Activated CD4-positive, alpha-beta memory T cell treated with anti-CD3 and anti-CD28 coated beads, Interleukin-2, amount 10 ng/mL, durations not matched to agents 7 days and 5 days (primary cell): ENCODE measurements around the gene PRPF8. TPM values are rescaled to one million over a fixed set of nuclear protein-coding genes. Genes with fewer than 3 reads are reported as not detected.

ENCODE experiments used
- CTCF ChIA-PET: fragments of 350-600 bp; sonication (Branson Sonifier 250); formaldehyde crosslinking; loops from one replicate; lab custom pipeline; 2021; ENCODE audit warnings: antibody characterized with exemption, inconsistent platforms; lab: Charles Lee
- POLR2A ChIA-PET: fragments of 350-600 bp; sonication (Branson Sonifier 250); formaldehyde crosslinking; loops from one replicate; lab custom pipeline; 2021; ENCODE audit warnings: antibody characterized with exemption; lab: Charles Lee
- DNase-seq: peaks from one replicate; pipeline ENCODE4 v3.0.0-alpha.2; 2020
- H3K27ac Mint-ChIP-seq: one replicate; pipeline ENCODE4 v1.8.0; 2021; ENCODE audit warnings: mild to moderate bottlenecking, mixed read lengths
- H3K27me3 Mint-ChIP-seq: one replicate; pipeline ENCODE4 v1.8.0; 2021; ENCODE audit warnings: mixed read lengths
- H3K36me3 Mint-ChIP-seq: one replicate; pipeline ENCODE4 v1.8.0; 2021; ENCODE audit warnings: low read depth, mixed read lengths
- H3K4me1 Mint-ChIP-seq: one replicate; pipeline ENCODE4 v1.8.0; 2021; ENCODE audit warnings: mixed read lengths
- H3K4me3 Mint-ChIP-seq: one replicate; pipeline ENCODE4 v1.8.0; 2021; ENCODE audit warnings: mild to moderate bottlenecking, mixed read lengths
- H3K9me3 Mint-ChIP-seq: one replicate; pipeline ENCODE4 v1.8.0; 2021; ENCODE audit warnings: mixed read lengths
- total RNA-seq, 2 experiments: library from RNA; stranded (reverse); gene quantifications; one replicate each; pipeline ENCODE4 v1.2.3, GENCODE V29; 2021

The PRPF8 gene
- total RNA-seq, 2 experiments from 2014 or later = 264 to 267 TPM

- H3K27ac Mint-ChIP-seq = no peak overlapping the region
- no peak overlapping the region for H3K4me3 Mint-ChIP-seq
- CTCF ChIA-PET = interaction anchor here (2.2 kb wide), 1 partner anchor 51 kb away, joined by 8 read pairs; no protein-coding TSS in a partner anchor
- H3K4me1 Mint-ChIP-seq = peaks cover 14% of the 10 kb centered on the region
- H3K9me3 Mint-ChIP-seq = no peaks in the 10 kb centered on the region
- no peaks in the 10 kb centered on the region for H3K36me3 Mint-ChIP-seq
- POLR2A ChIA-PET = no interaction called here
- DNase-seq = no peak
- peaks cover 29% of the 10 kb centered on the region for H3K27me3 Mint-ChIP-seq
These were observed 59.6 kb downstream of the PRPF8 start for GRCh38 chr17:1625053-1625452.

GRCh38 chr17:1624650-1625049 is 60.0 kb downstream of the PRPF8 start:
- Mint-ChIP-seq H3K36me3 (no peaks in the 10 kb centered on the region), H3K9me3 (no peaks in the 10 kb centered on the region), H3K4me1 (peaks cover 11% of the 10 kb centered on the region), H3K27ac (no peak overlapping the region), H3K4me3 (no peak overlapping the region), H3K27me3 (peaks cover 27% of the 10 kb centered on the region)
- CTCF ChIA-PET = interaction anchor here (2.2 kb wide), 1 partner anchor 50 kb away, joined by 8 read pairs; no protein-coding TSS in a partner anchor
- no peak for DNase-seq
- POLR2A ChIA-PET = no interaction called here

GRCh38 chr17:1623057-1623630 is 61.5 kb downstream of the PRPF8 start:
- ChIA-PET CTCF (no interaction called here), POLR2A (no interaction called here)
- peaks cover 26% of the 10 kb centered on the region for H3K27me3 Mint-ChIP-seq
- no peak for DNase-seq
- no peaks in the 10 kb centered on the region for H3K36me3 Mint-ChIP-seq
- H3K4me1 Mint-ChIP-seq = peaks cover 5% of the 10 kb centered on the region
- H3K27ac Mint-ChIP-seq = no peak overlapping the region
- H3K9me3 Mint-ChIP-seq = no peaks in the 10 kb centered on the region
- H3K4me3 Mint-ChIP-seq = no peak overlapping the region

GRCh38 chr17:1621273-1621954 is 63.3 kb downstream of the PRPF8 start:
- Mint-ChIP-seq H3K4me1 (peaks cover 5% of the 10 kb centered on the region), H3K27me3 (peaks cover 14% of the 10 kb centered on the region), H3K27ac (no peak overlapping the region), H3K9me3 (no peaks in the 10 kb centered on the region), H3K36me3 (no peaks in the 10 kb centered on the region), H3K4me3 (no peak overlapping the region)
- ChIA-PET CTCF (no interaction called here), POLR2A (no interaction called here)
- DNase-seq = no peak

GRCh38 chr17:1620486-1620885 is 64.2 kb downstream of the PRPF8 start:
- H3K27me3 Mint-ChIP-seq = peaks cover 4% of the 10 kb centered on the region
- ChIA-PET POLR2A (no interaction called here), CTCF (no interaction called here)
- DNase-seq = no peak
- H3K9me3 Mint-ChIP-seq = no peaks in the 10 kb centered on the region
- no peaks in the 10 kb centered on the region for H3K36me3 Mint-ChIP-seq
- H3K4me3 Mint-ChIP-seq = no peak overlapping the region
- peaks cover 5% of the 10 kb centered on the region for H3K4me1 Mint-ChIP-seq
- H3K27ac Mint-ChIP-seq = no peak overlapping the region

GRCh38 chr17:1617620-1618174 is 67.0 kb downstream of the PRPF8 start:
- Mint-ChIP-seq H3K27ac (no peak overlapping the region), H3K36me3 (no peaks in the 10 kb centered on the region), H3K27me3 (no peaks in the 10 kb centered on the region), H3K4me3 (no peak overlapping the region), H3K4me1 (peaks cover 7% of the 10 kb centered on the region), H3K9me3 (no peaks in the 10 kb centered on the region)
- DNase-seq = no peak
- POLR2A ChIA-PET = no interaction called here
- CTCF ChIA-PET = interaction anchor here (1.0 kb wide), 1 partner anchor 54 kb away, joined by 5 read pairs; no protein-coding TSS in a partner anchor

- POLR2A ChIA-PET = no interaction called here
- DNase-seq = no peak
- no peak overlapping the region for H3K4me3 Mint-ChIP-seq
- CTCF ChIA-PET = no interaction called here
- H3K27ac Mint-ChIP-seq = no peak overlapping the region
- peaks cover 7% of the 10 kb centered on the region for H3K4me1 Mint-ChIP-seq
- H3K27me3 Mint-ChIP-seq = no peaks in the 10 kb centered on the region
- no peaks in the 10 kb centered on the region for H3K36me3 Mint-ChIP-seq
- H3K9me3 Mint-ChIP-seq = no peaks in the 10 kb centered on the region
These were observed 68.6 kb downstream of the PRPF8 start for GRCh38 chr17:1616101-1616500.

- Mint-ChIP-seq H3K27ac (no peak overlapping the region), H3K27me3 (no peaks in the 10 kb centered on the region), H3K4me3 (no peak overlapping the region), H3K9me3 (no peaks in the 10 kb centered on the region), H3K36me3 (no peaks in the 10 kb centered on the region), H3K4me1 (peaks cover 9% of the 10 kb centered on the region)
- DNase-seq = no peak
- CTCF ChIA-PET = no interaction called here
- POLR2A ChIA-PET = no interaction called here
These were observed 72.3 kb downstream of the PRPF8 start for GRCh38 chr17:1612400-1612799.

GRCh38 chr17:1611715-1612114 is 73.0 kb downstream of the PRPF8 start:
- POLR2A ChIA-PET = no interaction called here
- H3K27ac Mint-ChIP-seq = no peak overlapping the region
- CTCF ChIA-PET = no interaction called here
- no peaks in the 10 kb centered on the region for H3K27me3 Mint-ChIP-seq
- peaks cover 13% of the 10 kb centered on the region for H3K4me1 Mint-ChIP-seq
- H3K9me3 Mint-ChIP-seq = no peaks in the 10 kb centered on the region
- no peaks in the 10 kb centered on the region for H3K36me3 Mint-ChIP-seq
- no peak for DNase-seq
- H3K4me3 Mint-ChIP-seq = no peak overlapping the region

GRCh38 chr17:1608676-1609075 is 76.0 kb downstream of the PRPF8 start:
- no peaks in the 10 kb centered on the region for H3K36me3 Mint-ChIP-seq
- H3K4me1 Mint-ChIP-seq = peaks cover 11% of the 10 kb centered on the region
- H3K9me3 Mint-ChIP-seq = no peaks in the 10 kb centered on the region
- ChIA-PET POLR2A (interaction anchor here (0.6 kb wide), 1 partner anchor 1166 kb away, joined by 4 read pairs; no protein-coding TSS in a partner anchor), CTCF (interaction anchor here (1.5 kb wide), 1 partner anchor 19 kb away, joined by 5 read pairs; no protein-coding TSS in a partner anchor)
- H3K27me3 Mint-ChIP-seq = no peaks in the 10 kb centered on the region
- no peak overlapping the region for H3K4me3 Mint-ChIP-seq
- no peak overlapping the region for H3K27ac Mint-ChIP-seq
- no peak for DNase-seq

GRCh38 chr17:1607971-1608320 is 76.7 kb downstream of the PRPF8 start:
- Mint-ChIP-seq H3K4me3 (no peak overlapping the region), H3K4me1 (peaks cover 11% of the 10 kb centered on the region), H3K36me3 (no peaks in the 10 kb centered on the region), H3K27me3 (no peaks in the 10 kb centered on the region), H3K9me3 (no peaks in the 10 kb centered on the region), H3K27ac (no peak overlapping the region)
- ChIA-PET POLR2A (interaction anchor here (1.1 kb wide), 2 partner anchors 22 to 42 kb away, joined by 3 read pairs; partner anchors contain the start of gene RILP), CTCF (interaction anchor here (1.5 kb wide), 1 partner anchor 18 kb away, joined by 5 read pairs; no protein-coding TSS in a partner anchor)
- DNase-seq = no peak

GRCh38 chr17:1606352-1606985 is 78.2 kb downstream of the PRPF8 start:
- Mint-ChIP-seq H3K36me3 (no peaks in the 10 kb centered on the region), H3K4me3 (no peak overlapping the region), H3K27ac (no peak overlapping the region), H3K9me3 (peaks cover 4% of the 10 kb centered on the region), H3K27me3 (no peaks in the 10 kb centered on the region), H3K4me1 (peaks cover 11% of the 10 kb centered on the region)
- no peak for DNase-seq
- ChIA-PET POLR2A (no interaction called here), CTCF (no interaction called here)

- H3K27me3 Mint-ChIP-seq = no peaks in the 10 kb centered on the region
- DNase-seq = no peak
- H3K4me3 Mint-ChIP-seq = no peak overlapping the region
- CTCF ChIA-PET = no interaction called here
- peaks cover 5% of the 10 kb centered on the region for H3K9me3 Mint-ChIP-seq
- no peak overlapping the region for H3K27ac Mint-ChIP-seq
- peaks cover 11% of the 10 kb centered on the region for H3K4me1 Mint-ChIP-seq
- H3K36me3 Mint-ChIP-seq = no peaks in the 10 kb centered on the region
- POLR2A ChIA-PET = no interaction called here
These were observed 78.9 kb downstream of the PRPF8 start for GRCh38 chr17:1605681-1606351.
